Measurements from ENCODE around the gene CACNB3.

The CACNB3 gene

GRCh38 chr12:48779869-48780268 lies 38.4 kb upstream of the CACNB3 start:
- Histone ChIP-seq H3K4me3 (ENCODE audit: low read depth in 1 of 2, low read length in 1 of 2) (no peak overlapping the region), H3K9me3 (no peaks in the 10 kb centered on the region), H3K36me3 (no peaks in the 10 kb centered on the region), H3K27me3 (peaks cover 2% of the 10 kb centered on the region), H3K27ac (no peak overlapping the region), H3K4me1 (ENCODE audit: control insufficient read depth in 1 of 2, insufficient read depth in 1 of 2, low read depth in 1 of 2, low read length in 1 of 2) (no peaks in the 10 kb centered on the region)
- TF ChIP-seq CTCF (IDR thresholded peaks at IDR 0.05) = no peak

- Histone ChIP-seq H3K4me1 (ENCODE audit: control insufficient read depth in 1 of 2, insufficient read depth in 1 of 2, low read depth in 1 of 2, low read length in 1 of 2) (no peaks in the 10 kb centered on the region), H3K27me3 (peaks cover 8% of the 10 kb centered on the region), H3K4me3 (ENCODE audit: low read depth in 1 of 2, low read length in 1 of 2) (no peak overlapping the region), H3K36me3 (no peaks in the 10 kb centered on the region), H3K27ac (no peak overlapping the region), H3K9me3 (no peaks in the 10 kb centered on the region)
- TF ChIP-seq CTCF (IDR thresholded peaks at IDR 0.05) = no peak
Measured at GRCh38 chr12:48780381-48781025, 37.8 kb upstream of the CACNB3 start.

- no peak for TF ChIP-seq CTCF (IDR thresholded peaks at IDR 0.05)
- no peak overlapping the region for H3K4me3 ChIP-seq (ENCODE audit: low read depth in 1 of 2, low read length in 1 of 2)
- peaks cover 22% of the 10 kb centered on the region for H3K27me3 ChIP-seq
- no peaks in the 10 kb centered on the region for H3K4me1 ChIP-seq (ENCODE audit: control insufficient read depth in 1 of 2, insufficient read depth in 1 of 2, low read depth in 1 of 2, low read length in 1 of 2)
- H3K9me3 ChIP-seq = no peaks in the 10 kb centered on the region
- no peak overlapping the region for H3K27ac ChIP-seq
- no peaks in the 10 kb centered on the region for H3K36me3 ChIP-seq
Measured at GRCh38 chr12:48781750-48782456, 36.4 kb upstream of the CACNB3 start.

- Histone ChIP-seq H3K9me3 (no peaks in the 10 kb centered on the region), H3K27ac (no peak overlapping the region), H3K4me3 (ENCODE audit: low read depth in 1 of 2, low read length in 1 of 2) (no peak overlapping the region), H3K4me1 (ENCODE audit: control insufficient read depth in 1 of 2, insufficient read depth in 1 of 2, low read depth in 1 of 2, low read length in 1 of 2) (no peaks in the 10 kb centered on the region), H3K27me3 (peaks cover 30% of the 10 kb centered on the region), H3K36me3 (no peaks in the 10 kb centered on the region)
- TF ChIP-seq CTCF (IDR thresholded peaks at IDR 0.05) = no peak
Measured at GRCh38 chr12:48782457-48783395, 35.6 kb upstream of the CACNB3 start.

GRCh38 chr12:48783432-48783831 lies 34.9 kb upstream of the CACNB3 start:
- Histone ChIP-seq H3K27ac (no peak overlapping the region), H3K4me3 (ENCODE audit: low read depth in 1 of 2, low read length in 1 of 2) (no peak overlapping the region), H3K27me3 (peaks cover 37% of the 10 kb centered on the region), H3K36me3 (no peaks in the 10 kb centered on the region), H3K4me1 (ENCODE audit: control insufficient read depth in 1 of 2, insufficient read depth in 1 of 2, low read depth in 1 of 2, low read length in 1 of 2) (peaks cover 0 to 2% of the 10 kb centered on the region in 2 experiments), H3K9me3 (no peaks in the 10 kb centered on the region)
- no peak for TF ChIP-seq CTCF (IDR thresholded peaks at IDR 0.05)

Data from neutrophil (primary cell).